Progenitor cell of endocrine pancreas (in vitro differentiated cells): ENCODE results near the gene GDPD1. TPM values are rescaled to one million over a fixed set of nuclear protein-coding genes. Genes with fewer than 3 reads are reported as not detected.

Experiments used
- DNase-seq: peaks from one replicate; pipeline ENCODE4 v3.0.0; 2021; ENCODE audit warnings: low spot score; ENCODE audit not compliant: unreplicated experiment
- H3K27ac Mint-ChIP-seq: 2 replicates; pipeline ENCODE4 v1.8.0; 2021; ENCODE audit warnings: mild to moderate bottlenecking, moderate library complexity, mixed read lengths
- H3K27me3 Mint-ChIP-seq: 2 replicates; pipeline ENCODE4 v1.8.0; 2021; ENCODE audit warnings: mixed read lengths
- H3K36me3 Mint-ChIP-seq: 2 replicates; pipeline ENCODE4 v1.8.0; 2022; ENCODE audit warnings: mixed read lengths; ENCODE audit not compliant: insufficient read depth
- H3K4me1 Mint-ChIP-seq: 2 replicates; pipeline ENCODE4 v1.8.0; 2021; ENCODE audit warnings: low read depth, mixed read lengths
- H3K4me3 Mint-ChIP-seq: 2 replicates; pipeline ENCODE4 v1.8.0; 2021; ENCODE audit warnings: low read depth, mild to moderate bottlenecking, moderate library complexity, mixed read lengths
- H3K9me3 Mint-ChIP-seq: 2 replicates; pipeline ENCODE4 v1.8.0; 2021; ENCODE audit warnings: low read depth, mixed read lengths
- total RNA-seq: library from RNA; stranded (reverse); gene quantifications from 2 replicates; pipeline ENCODE4 v1.2.1, GENCODE V29; 2021
- TF ChIP-seq, protein P1 (sequence below): fragments of 200-600 bp; sonication (generic); IDR thresholded peaks from one replicate; pipeline ENCODE4 v1.5.0; 2021; ENCODE audit warnings: antibody characterized with exemption, mild to moderate bottlenecking; ENCODE audit not compliant: unreplicated experiment

The GDPD1 gene
- total RNA-seq, 1 donor from 2014 or later: 19.5 TPM

DNA sequence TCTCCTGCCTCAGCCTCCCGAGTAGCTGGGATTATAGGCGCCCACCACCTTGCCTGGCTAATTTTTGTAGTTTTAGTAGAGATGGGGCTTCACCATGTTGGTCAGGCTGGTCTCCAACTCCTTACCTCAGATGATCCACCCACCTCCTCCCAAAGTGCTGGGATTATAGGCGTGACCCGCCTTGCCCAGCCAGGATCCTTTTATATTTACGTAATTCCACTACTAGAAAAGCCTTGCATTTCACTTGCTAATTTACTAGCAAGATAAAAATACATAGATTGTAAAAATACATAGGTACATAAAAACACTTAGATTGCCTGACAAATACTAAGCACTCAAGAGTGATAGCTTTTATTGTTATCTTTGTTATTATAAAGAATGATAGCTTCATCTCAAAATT lies 47.5 kb downstream of the GDPD1 start:
- Mint-ChIP-seq H3K9me3 (no peaks in the 10 kb centered on the region), H3K4me1 (no peaks in the 10 kb centered on the region), H3K4me3 (no peak overlapping the region), H3K27me3 (no peaks in the 10 kb centered on the region), H3K27ac (no peak overlapping the region), H3K36me3 (peaks cover 4% of the 10 kb centered on the region)
- DNase-seq: no peak
- TF ChIP-seq, protein P1, sequence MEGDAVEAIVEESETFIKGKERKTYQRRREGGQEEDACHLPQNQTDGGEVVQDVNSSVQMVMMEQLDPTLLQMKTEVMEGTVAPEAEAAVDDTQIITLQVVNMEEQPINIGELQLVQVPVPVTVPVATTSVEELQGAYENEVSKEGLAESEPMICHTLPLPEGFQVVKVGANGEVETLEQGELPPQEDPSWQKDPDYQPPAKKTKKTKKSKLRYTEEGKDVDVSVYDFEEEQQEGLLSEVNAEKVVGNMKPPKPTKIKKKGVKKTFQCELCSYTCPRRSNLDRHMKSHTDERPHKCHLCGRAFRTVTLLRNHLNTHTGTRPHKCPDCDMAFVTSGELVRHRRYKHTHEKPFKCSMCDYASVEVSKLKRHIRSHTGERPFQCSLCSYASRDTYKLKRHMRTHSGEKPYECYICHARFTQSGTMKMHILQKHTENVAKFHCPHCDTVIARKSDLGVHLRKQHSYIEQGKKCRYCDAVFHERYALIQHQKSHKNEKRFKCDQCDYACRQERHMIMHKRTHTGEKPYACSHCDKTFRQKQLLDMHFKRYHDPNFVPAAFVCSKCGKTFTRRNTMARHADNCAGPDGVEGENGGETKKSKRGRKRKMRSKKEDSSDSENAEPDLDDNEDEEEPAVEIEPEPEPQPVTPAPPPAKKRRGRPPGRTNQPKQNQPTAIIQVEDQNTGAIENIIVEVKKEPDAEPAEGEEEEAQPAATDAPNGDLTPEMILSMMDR: no peak

DNA sequence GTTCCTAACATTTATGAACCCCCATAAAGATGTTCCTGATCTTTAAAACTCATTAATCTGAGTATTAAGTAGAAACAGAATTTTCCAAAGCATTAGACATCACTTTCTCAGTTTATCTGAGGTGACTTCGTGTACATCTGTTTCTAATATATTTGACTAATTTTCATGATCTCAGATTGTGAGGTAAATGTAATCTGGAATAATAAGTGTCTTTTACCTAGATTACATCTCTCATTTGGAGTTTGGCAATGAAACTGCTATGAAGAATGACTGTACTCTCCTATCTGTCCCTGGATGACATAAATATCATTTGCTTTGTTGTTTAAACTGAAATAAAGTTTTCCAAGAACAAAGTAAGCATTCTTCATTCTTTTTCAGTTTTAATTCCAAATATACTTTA lies 55.3 kb downstream of the GDPD1 start:
- TF ChIP-seq, protein P1: no peak
- peaks cover 8% of the 10 kb centered on the region for H3K36me3 Mint-ChIP-seq
- no peak for DNase-seq
- H3K4me1 Mint-ChIP-seq: no peaks in the 10 kb centered on the region
- no peak overlapping the region for H3K4me3 Mint-ChIP-seq
- H3K27me3 Mint-ChIP-seq: no peaks in the 10 kb centered on the region
- H3K9me3 Mint-ChIP-seq: no peaks in the 10 kb centered on the region
- H3K27ac Mint-ChIP-seq: no peak overlapping the region

DNA sequence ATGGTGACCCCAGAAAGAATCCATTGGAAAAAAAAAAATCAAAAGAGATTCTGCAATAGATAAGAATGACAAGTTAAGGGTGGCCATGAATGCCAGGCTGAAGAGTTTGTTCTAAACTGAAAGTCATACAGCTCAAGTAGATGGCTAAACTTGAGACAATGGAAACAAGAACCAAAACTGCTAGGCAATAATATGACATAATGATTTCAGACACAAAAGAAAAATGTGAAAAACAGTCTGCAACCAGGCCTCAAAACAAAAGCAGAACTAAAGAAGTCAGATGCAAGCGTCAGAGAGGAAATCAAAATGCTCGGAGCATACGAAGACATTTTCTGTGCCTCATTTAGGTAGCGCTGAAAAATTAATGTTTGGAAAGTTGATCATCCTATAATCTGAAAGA lies 56.7 kb downstream of the GDPD1 start:
- TF ChIP-seq, protein P1: no peak
- Mint-ChIP-seq H3K4me3 (no peak overlapping the region), H3K4me1 (no peaks in the 10 kb centered on the region), H3K9me3 (no peaks in the 10 kb centered on the region), H3K27me3 (no peaks in the 10 kb centered on the region), H3K27ac (no peak overlapping the region), H3K36me3 (peaks cover 11% of the 10 kb centered on the region)
- DNase-seq: no peak

DNA sequence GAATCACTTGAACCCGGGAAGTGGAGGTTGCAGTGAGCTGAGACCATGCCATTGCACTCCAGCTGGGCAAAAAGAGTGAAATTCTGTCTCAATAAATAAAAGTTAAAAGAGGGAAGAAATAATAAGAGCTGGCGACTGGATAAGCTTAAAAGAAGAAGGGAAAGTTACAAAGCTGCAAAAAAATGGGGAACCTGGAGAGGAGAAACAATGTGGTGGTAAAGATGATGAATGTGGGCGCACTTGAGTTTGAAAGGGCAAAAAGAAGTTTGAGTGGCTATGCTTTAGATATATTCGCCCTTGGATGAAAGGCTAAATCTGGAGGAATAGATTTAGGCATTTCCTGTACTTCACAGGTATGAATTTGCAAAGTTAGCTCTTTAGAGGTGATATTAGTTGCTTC lies 58.1 kb downstream of the GDPD1 start:
- no peak overlapping the region for H3K4me3 Mint-ChIP-seq
- H3K9me3 Mint-ChIP-seq: no peaks in the 10 kb centered on the region
- H3K4me1 Mint-ChIP-seq: no peaks in the 10 kb centered on the region
- H3K27me3 Mint-ChIP-seq: no peaks in the 10 kb centered on the region
- H3K27ac Mint-ChIP-seq: no peak overlapping the region
- TF ChIP-seq, protein P1: no peak
- no peak for DNase-seq
- peaks cover 13% of the 10 kb centered on the region for H3K36me3 Mint-ChIP-seq

DNA sequence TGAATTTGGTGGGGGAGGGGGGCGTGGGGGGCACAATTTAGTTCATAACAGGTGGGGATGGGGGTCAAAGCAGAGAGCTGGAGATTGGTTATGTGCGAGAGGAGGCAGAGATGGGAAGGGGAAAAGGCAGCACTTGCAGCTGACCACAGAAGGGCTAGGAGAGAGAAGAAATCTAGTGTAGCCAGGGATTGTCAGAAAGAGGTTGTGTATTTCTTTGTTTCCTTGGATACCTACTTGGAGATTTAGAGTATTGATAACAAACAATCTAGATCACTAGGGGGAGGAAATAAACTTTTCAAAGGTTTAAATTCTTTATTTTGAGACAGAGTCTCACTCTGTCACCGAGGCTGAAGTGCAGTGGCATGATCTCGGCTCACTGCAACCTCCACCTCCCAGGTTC lies 64.0 kb downstream of the GDPD1 start:
- H3K9me3 Mint-ChIP-seq: no peaks in the 10 kb centered on the region
- no peaks in the 10 kb centered on the region for H3K27me3 Mint-ChIP-seq
- H3K4me1 Mint-ChIP-seq: no peaks in the 10 kb centered on the region
- peaks cover 8% of the 10 kb centered on the region for H3K36me3 Mint-ChIP-seq
- no peak overlapping the region for H3K27ac Mint-ChIP-seq
- no peak overlapping the region for H3K4me3 Mint-ChIP-seq
- no peak for DNase-seq
- TF ChIP-seq, protein P1: no peak
